Suprapubic skin (tissue), 4 donors: ENCODE data around the gene C1QL1.

Experiments used
- POLR2A ChIP-seq, 2 donors: fragments of 450-650 bp; IDR thresholded peaks; one replicate each; pipeline ENCODE4 v1.6.1; 2017; ENCODE audit warnings: antibody characterized with exemption in 2 of 2, mild to moderate bottlenecking in 2 of 2, moderate library complexity in 2 of 2
- POLR2AphosphoS5 ChIP-seq, 3 donors: sonication (generic); formaldehyde crosslinking; IDR thresholded peaks; one replicate each; pipeline ENCODE4 v1.6.1; 2017; ENCODE audit warnings: antibody characterized with exemption in 3 of 3
- TF ChIP-seq, protein P1 (sequence below), 2 donors: fragments of 200-600 bp in 1 of 2; fragments of 450-650 bp in 1 of 2; sonication (generic) in 1 of 2; IDR thresholded peaks; one replicate each; pipeline ENCODE4 v1.5.1; 2016 to 2019; ENCODE audit warnings: antibody characterized with exemption in 2 of 2, mild to moderate bottlenecking in 1 of 2, moderate library complexity in 1 of 2

DNA sequence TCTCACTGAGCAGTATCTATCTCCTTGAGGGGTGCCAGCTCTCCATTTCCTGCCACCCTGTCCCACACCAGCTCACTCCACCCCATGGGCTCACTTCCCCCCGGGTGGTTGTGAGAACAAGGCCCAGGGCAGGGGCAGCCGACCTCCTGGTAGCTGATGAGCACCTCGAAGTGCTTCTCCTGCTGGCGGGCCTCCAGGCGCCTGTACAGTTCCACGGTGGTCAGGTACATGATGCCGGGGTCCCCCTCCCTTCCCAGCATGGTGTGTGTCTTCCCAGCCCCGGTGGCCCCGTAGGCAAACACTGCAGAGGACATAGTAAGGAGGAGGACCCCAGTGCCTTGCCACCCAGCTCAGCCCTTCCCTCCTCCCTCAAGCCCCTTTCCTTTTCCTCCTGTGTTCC is 33.0 kb downstream of the C1QL1 start:
- TF ChIP-seq POLR2A (IDR thresholded peaks at IDR 0.05) (no peak), POLR2AphosphoS5 (IDR thresholded peaks at IDR 0.05) (no peak)
- TF ChIP-seq, protein P1, sequence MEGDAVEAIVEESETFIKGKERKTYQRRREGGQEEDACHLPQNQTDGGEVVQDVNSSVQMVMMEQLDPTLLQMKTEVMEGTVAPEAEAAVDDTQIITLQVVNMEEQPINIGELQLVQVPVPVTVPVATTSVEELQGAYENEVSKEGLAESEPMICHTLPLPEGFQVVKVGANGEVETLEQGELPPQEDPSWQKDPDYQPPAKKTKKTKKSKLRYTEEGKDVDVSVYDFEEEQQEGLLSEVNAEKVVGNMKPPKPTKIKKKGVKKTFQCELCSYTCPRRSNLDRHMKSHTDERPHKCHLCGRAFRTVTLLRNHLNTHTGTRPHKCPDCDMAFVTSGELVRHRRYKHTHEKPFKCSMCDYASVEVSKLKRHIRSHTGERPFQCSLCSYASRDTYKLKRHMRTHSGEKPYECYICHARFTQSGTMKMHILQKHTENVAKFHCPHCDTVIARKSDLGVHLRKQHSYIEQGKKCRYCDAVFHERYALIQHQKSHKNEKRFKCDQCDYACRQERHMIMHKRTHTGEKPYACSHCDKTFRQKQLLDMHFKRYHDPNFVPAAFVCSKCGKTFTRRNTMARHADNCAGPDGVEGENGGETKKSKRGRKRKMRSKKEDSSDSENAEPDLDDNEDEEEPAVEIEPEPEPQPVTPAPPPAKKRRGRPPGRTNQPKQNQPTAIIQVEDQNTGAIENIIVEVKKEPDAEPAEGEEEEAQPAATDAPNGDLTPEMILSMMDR (IDR thresholded peaks at IDR 0.05): no peak
